HCT116 (cell line): Measurements from ENCODE around the gene NEK9. TPM values are rescaled to one million over a fixed set of nuclear protein-coding genes. Genes with fewer than 3 reads are reported as not detected.

Source experiments
- ATAC-seq: fragments of 200-7000 bp; cut with Tn5 transposase; 2 replicates; pipeline ENCODE4 v1.9.1; 2020; ENCODE audit warnings: mild to moderate bottlenecking, moderate library complexity
- BruUV-seq: library from RNA; stranded (reverse); fragments of 400-500 nt; replicated peaks from 2 replicates; lab custom pipeline; 2021; lab: Mats Ljungman, UMichigan
- CTCF ChIA-PET: fragments of 300-600 bp; sonication (Branson Sonifier 250); formaldehyde crosslinking; loops from one replicate; lab custom pipeline; 2021; ENCODE audit warnings: antibody characterized with exemption; lab: Charles Lee
- POLR2A ChIA-PET: fragments of 300-600, 350-600 bp; sonication (Branson Sonifier 250); formaldehyde crosslinking; loops from one replicate; lab custom pipeline; 2021; ENCODE audit warnings: antibody characterized with exemption; lab: Charles Lee
- RAD21 ChIA-PET, 2 experiments: fragments of 300-600 bp; sonication (Branson Sonifier 250); formaldehyde crosslinking; loops; one replicate each; lab custom pipeline; 2023; ENCODE audit warnings: low total read pairs in 2 of 2; ENCODE audit not compliant: uncharacterized antibody in 2 of 2, unreplicated experiment in 2 of 2, low non-redundant PET in 1 of 2; lab: Charles Lee
- DNase-seq: peaks from one replicate; pipeline ENCODE4 v3.0.0-alpha.2; 2010; ENCODE audit warnings: low read depth, low spot score
- H2AFZ ChIP-seq: fragments of 200-600 bp; shearing (Covaris generic), sonication (generic); 2 replicates; pipeline ENCODE4 v1.6.1; 2017; ENCODE audit warnings: low read depth, mixed run types, mixed read lengths, antibody characterized with exemption, low read length; ENCODE audit not compliant: poor library complexity, severe bottlenecking
- H3K27ac ChIP-seq: 2 replicates; pipeline ENCODE4 v1.5.1; 2012; ENCODE audit warnings: low read depth, low read length
- H3K27me3 ChIP-seq: fragments of 200-600 bp; sonication (generic); 2 replicates; pipeline ENCODE4 v1.6.1; 2016; ENCODE audit warnings: mixed run types, low read length, mixed read lengths; ENCODE audit not compliant: insufficient read depth
- H3K36me3 ChIP-seq, 2 experiments: fragments of 200-500 bp in 1 of 2; fragments of 200-600 bp in 1 of 2; sonication (Bioruptor generic) in 1 of 2; sonication (generic) in 1 of 2; 2 replicates each; pipeline versions ENCODE4 v1.5.1 to v1.6.1; 2014 to 2016; ENCODE audit warnings: low read length in 2 of 2, inconsistent platforms in 1 of 2, mixed read lengths in 1 of 2, mixed run types in 1 of 2; ENCODE audit not compliant: insufficient read depth in 2 of 2, control insufficient read depth in 1 of 2
- H3K4me1 ChIP-seq, 2 experiments: fragments of 200-600 bp in 1 of 2; sonication (generic) in 1 of 2; 2 replicates each; pipeline versions ENCODE4 v1.5.1 to v1.6.1; 2012 to 2017; ENCODE audit warnings: low read length in 2 of 2, inconsistent platforms in 1 of 2, mild to moderate bottlenecking in 1 of 2, mixed read lengths in 1 of 2, mixed run types in 1 of 2, moderate library complexity in 1 of 2; ENCODE audit not compliant: insufficient read depth in 2 of 2, control insufficient read depth in 1 of 2
- H3K4me2 ChIP-seq: fragments of 200-600 bp; sonication (generic); 2 replicates; pipeline ENCODE4 v1.6.1; 2017; ENCODE audit warnings: mixed run types, low read length, mixed read lengths
- H3K4me3 ChIP-seq, 2 experiments: fragments of 200-600 bp in 1 of 2; sonication (generic) in 1 of 2; replicated peaks in 1 of 2; 2 replicates each; pipeline ENCODE4 v1.5.1; 2011 to 2016; ENCODE audit warnings: low read length in 2 of 2, control low read depth in 1 of 2, low read depth in 1 of 2, mild to moderate bottlenecking in 1 of 2, mixed read lengths in 1 of 2, mixed run types in 1 of 2
- H3K79me2 ChIP-seq: fragments of 200-600 bp; sonication (generic); 2 replicates; pipeline ENCODE4 v1.6.1; 2017; ENCODE audit warnings: mild to moderate bottlenecking, mixed run types, low read length, moderate library complexity, mixed read lengths; ENCODE audit not compliant: insufficient read depth
- H3K9ac ChIP-seq: fragments of 200-600 bp; sonication (generic); 2 replicates; pipeline ENCODE4 v1.6.1; 2016; ENCODE audit warnings: low read length, mixed read lengths
- H3K9me2 ChIP-seq: fragments of 200-600 bp; sonication (generic), shearing (Covaris generic); 2 replicates; pipeline ENCODE4 v1.6.1; 2017; ENCODE audit warnings: mixed run types, mild to moderate bottlenecking, moderate library complexity; ENCODE audit not compliant: insufficient read depth
- H3K9me3 ChIP-seq, 2 experiments: fragments of 200-500 bp in 1 of 2; fragments of 200-600 bp in 1 of 2; sonication (Bioruptor generic) in 1 of 2; sonication (generic) in 1 of 2; 2 replicates each; pipeline ENCODE4 v1.6.1; 2014 to 2017; ENCODE audit warnings: low read length in 2 of 2, mixed read lengths in 2 of 2, inconsistent platforms in 1 of 2, low read depth in 1 of 2, mild to moderate bottlenecking in 1 of 2, mixed run types in 1 of 2, moderate library complexity in 1 of 2; ENCODE audit not compliant: control insufficient read depth in 1 of 2, insufficient read depth in 1 of 2
- H4K20me1 ChIP-seq: fragments of 200-600 bp; sonication (generic), shearing (Covaris generic); 2 replicates; pipeline ENCODE4 v1.6.1; 2017; ENCODE audit warnings: mixed run types, mild to moderate bottlenecking, moderate library complexity; ENCODE audit not compliant: insufficient read depth
- ATF3 ChIP-seq: IDR thresholded peaks from 2 replicates; pipeline ENCODE4 v1.6.1; 2012
- CBX3 ChIP-seq: IDR thresholded peaks from 2 replicates; pipeline ENCODE4 v1.6.1; 2012; ENCODE audit warnings: low read depth
- CTCF ChIP-seq, 3 experiments: fragments of 200-600 bp in 1 of 3; sonication (generic) in 1 of 3; IDR thresholded peaks in 2 of 3; conservative IDR thresholded peaks in 1 of 3; 2 replicates each; pipeline ENCODE4 v1.5.1; 2012 to 2017; ENCODE audit warnings: low read depth in 2 of 3, low read length in 2 of 3, antibody characterized with exemption in 1 of 3, borderline replicate concordance in 1 of 3, control low read depth in 1 of 3, mild to moderate bottlenecking in 1 of 3, mixed read lengths in 1 of 3, mixed run types in 1 of 3, moderate library complexity in 1 of 3; ENCODE audit not compliant: insufficient read depth in 1 of 3
- EZH2 ChIP-seq: fragments of 200-600 bp; sonication (generic); IDR thresholded peaks from 2 replicates; pipeline ENCODE4 v1.6.1; 2017; ENCODE audit warnings: antibody characterized with exemption, mixed run types
- EZH2phosphoT487 ChIP-seq: fragments of 200-600 bp; IDR thresholded peaks from 2 replicates; pipeline ENCODE4 v1.6.1; 2018; ENCODE audit warnings: antibody characterized with exemption, borderline replicate concordance
- FOSL1 ChIP-seq: IDR thresholded peaks from 2 replicates; pipeline ENCODE4 v1.6.1; 2012; ENCODE audit warnings: low read depth
- JUND ChIP-seq: IDR thresholded peaks from 2 replicates; pipeline ENCODE4 v1.6.1; 2012
- MAX ChIP-seq: IDR thresholded peaks from 2 replicates; pipeline ENCODE4 v1.6.1; 2012
- POLR2AphosphoS5 ChIP-seq: IDR thresholded peaks from 2 replicates; pipeline ENCODE4 v1.6.1; 2011; ENCODE audit warnings: mild to moderate bottlenecking, low read depth, low read length, moderate library complexity
- RAD21 ChIP-seq: IDR thresholded peaks from 2 replicates; pipeline ENCODE4 v1.6.1; 2012; ENCODE audit warnings: low read depth, mild to moderate bottlenecking
- SP1 ChIP-seq: IDR thresholded peaks from 2 replicates; pipeline ENCODE4 v1.6.1; 2012; ENCODE audit warnings: low read depth
- TCF7L2 ChIP-seq: IDR thresholded peaks from 2 replicates; pipeline ENCODE4 v1.7.0; 2011; ENCODE audit warnings: borderline replicate concordance, inconsistent platforms; ENCODE audit not compliant: insufficient read depth, insufficient read length; ENCODE audit errors: extremely low read depth
- YY1 ChIP-seq: IDR thresholded peaks from 2 replicates; pipeline ENCODE4 v1.6.1; 2011; ENCODE audit warnings: low read length, low read depth, moderate library complexity, mild to moderate bottlenecking; ENCODE audit not compliant: insufficient replicate concordance; ENCODE audit errors: extremely low read depth
- ZFX ChIP-seq: fragments of 450-650 bp; IDR thresholded peaks from 2 replicates; pipeline ENCODE4 v1.6.1; 2017
- ZNF274 ChIP-seq: fragments of 200-500 bp; sonication (Bioruptor generic); IDR thresholded peaks from 2 replicates; pipeline ENCODE4 v1.6.1; 2014; ENCODE audit warnings: mild to moderate bottlenecking, low read depth, low read length, inconsistent platforms
- intact Hi-C: fragments of 100-400 bp; cut with micrococcal nuclease; formaldehyde crosslinking; loops from 2 replicates; pipeline ENCODE4 v1.10.0; 2022
- total RNA-seq: library from RNA; stranded (reverse); gene quantifications from one replicate; pipeline ENCODE4 v1.2.1, GENCODE V29; 2021; ENCODE audit not compliant: unreplicated experiment

Gene NEK9
- total RNA-seq, 1 experiment from 2014 or later = 64.4 TPM

- Histone ChIP-seq H3K9me3 (no peaks in the 10 kb centered on the region), H2AFZ (no peak overlapping the region), H3K27me3 (no peaks in the 10 kb centered on the region), H3K4me1 (no peaks in the 10 kb centered on the region), H4K20me1 (no peaks in the 10 kb centered on the region), H3K9me2 (no peaks in the 10 kb centered on the region), H3K4me3 (no peak overlapping the region), H3K27ac (no peak overlapping the region), H3K79me2 (no peaks in the 10 kb centered on the region), H3K9ac (no peak overlapping the region), H3K4me2 (no peak overlapping the region), H3K36me3 (peaks cover 31 to 53% of the 10 kb centered on the region in 2 experiments)
- ATAC-seq = no peak
- no peak for DNase-seq
- ChIA-PET POLR2A (no interaction called here), CTCF (no interaction called here), RAD21 (no interaction called here)
- no TSS peak for BruUV-seq
- intact Hi-C loops = no loop called here
- TF ChIP-seq EZH2phosphoT487 = no peak
Observed at GRCh38 chr14:75096959-75097358, 29.9 kb downstream of the NEK9 start.

GRCh38 chr14:75095690-75096089 lies 31.2 kb downstream of the NEK9 start:
- H3K27me3 ChIP-seq = no peaks in the 10 kb centered on the region
- BruUV-seq = no TSS peak
- ChIA-PET RAD21 (no interaction called here), CTCF (interaction anchor here (1.3 kb wide), 1 partner anchor 234 kb away, joined by 3 read pairs; no protein-coding TSS in a partner anchor), POLR2A (no interaction called here)
- intact Hi-C loops = no loop called here
- no peak overlapping the region for H3K4me3 ChIP-seq
- H3K79me2 ChIP-seq = no peaks in the 10 kb centered on the region
- no peak overlapping the region for H3K27ac ChIP-seq
- no peak overlapping the region for H3K9ac ChIP-seq
- no peak overlapping the region for H2AFZ ChIP-seq
- H3K4me2 ChIP-seq = no peak overlapping the region
- H3K36me3 ChIP-seq = peaks cover 29 to 52% of the 10 kb centered on the region in 2 experiments
- ATAC-seq (no peak), DNase-seq (no peak)
- H3K9me2 ChIP-seq = no peaks in the 10 kb centered on the region
- no peak for TF ChIP-seq CTCF (IDR thresholded peaks at IDR 0.05 in 2 of 3, conservative IDR thresholded peaks at IDR 0.05 in 1 of 3; ENCODE audit: borderline replicate concordance in 1 of 3, insufficient read depth in 1 of 3, low read depth in 2 of 3, low read length in 2 of 3)
- no peak for TF ChIP-seq CBX3
- TF ChIP-seq ZFX = no peak
- TF ChIP-seq RAD21 = no peak
- TF ChIP-seq JUND = no peak
- TF ChIP-seq ATF3 = no peak
- no peak for TF ChIP-seq TCF7L2
- TF ChIP-seq POLR2AphosphoS5 = no peak
- TF ChIP-seq EZH2 = no peak
- TF ChIP-seq SP1 = no peak
- TF ChIP-seq EZH2phosphoT487 = no peak
- no peak for TF ChIP-seq YY1
- TF ChIP-seq ZNF274 = no peak
- TF ChIP-seq FOSL1 = no peak
- no peak for TF ChIP-seq MAX
- no peaks in the 10 kb centered on the region for H3K4me1 ChIP-seq
- no peaks in the 10 kb centered on the region for H4K20me1 ChIP-seq
- H3K9me3 ChIP-seq = no peaks in the 10 kb centered on the region
